Spleen (tissue), 11 donors: ENCODE data around the gene SFXN3. TPM values are rescaled to one million over a fixed set of nuclear protein-coding genes. Genes with fewer than 3 reads are reported as not detected.

Source experiments
- DNase-seq: peaks from one replicate; pipeline ENCODE4 v3.0.0-alpha.2; 2020
- H3K27ac ChIP-seq, 8 donors: fragments of 200-600 bp; sonication (generic) in 7 of 8; 1 replicate in 4 of 8; 2 replicates in 4 of 8; pipeline versions ENCODE4 v1.5.0 to v1.8.0; 2016 to 2021; ENCODE audit warnings: inconsistent platforms in 4 of 8, mild to moderate bottlenecking in 4 of 8, moderate library complexity in 1 of 8
- H3K27me3 ChIP-seq, 7 donors: fragments of 200-600 bp; sonication (generic) in 6 of 7; replicated peaks in 1 of 7; 1 replicate in 4 of 7; 2 replicates in 3 of 7; pipeline versions ENCODE4 v1.5.0 to v1.8.0; 2016 to 2021; ENCODE audit warnings: inconsistent platforms in 3 of 7, mild to moderate bottlenecking in 1 of 7
- H3K36me3 ChIP-seq, 6 donors: fragments of 200-600 bp; sonication (generic) in 5 of 6; 1 replicate in 4 of 6; 2 replicates in 2 of 6; pipeline versions ENCODE4 v1.5.0 to v1.8.0; 2016 to 2021; ENCODE audit warnings: inconsistent platforms in 2 of 6
- H3K4me1 ChIP-seq, 6 donors: fragments of 200-600 bp; sonication (generic) in 5 of 6; 1 replicate in 3 of 6; 2 replicates in 3 of 6; pipeline versions ENCODE4 v1.5.0 to v1.8.0; 2016 to 2021; ENCODE audit warnings: inconsistent platforms in 3 of 6
- H3K4me3 ChIP-seq, 8 donors: fragments of 200-600 bp; sonication (generic) in 7 of 8; 1 replicate in 4 of 8; 2 replicates in 4 of 8; pipeline versions ENCODE4 v1.5.0 to v1.8.0; 2016 to 2021; ENCODE audit warnings: inconsistent platforms in 4 of 8, mild to moderate bottlenecking in 4 of 8, moderate library complexity in 2 of 8
- H3K9me3 ChIP-seq, 8 donors: fragments of 200-600 bp; sonication (generic) in 7 of 8; 1 replicate in 4 of 8; 2 replicates in 4 of 8; pipeline versions ENCODE4 v1.5.0 to v1.8.0; 2016 to 2021; ENCODE audit warnings: inconsistent platforms in 4 of 8
- POLR2A ChIP-seq, 3 donors: fragments of 450-650 bp; IDR thresholded peaks; one replicate each; pipeline ENCODE4 v1.5.1; 2017; ENCODE audit warnings: antibody characterized with exemption in 3 of 3, mild to moderate bottlenecking in 1 of 3
- POLR2AphosphoS5 ChIP-seq, 3 donors: sonication (generic); formaldehyde crosslinking; IDR thresholded peaks; one replicate each; pipeline ENCODE4 v1.5.1; 2017; ENCODE audit warnings: antibody characterized with exemption in 3 of 3
- WGBS, 5 donors: extraction: QIAGEN DNeasy Blood & Tissue Kit in 3 of 5; methylation state at CpG; one replicate each; pipeline versions ENCODE4 v1.1.5 to v1.1.7; 2013 to 2018; 5-methylcytosine and 5-hydroxymethylcytosine counted together
- intact Hi-C: fragments of 100-400 bp; cut with DNase I; formaldehyde crosslinking; loops from one replicate; pipeline ENCODE4 v1.15.0; 2023; ENCODE audit warnings: low total_unique reads
- polyA plus RNA-seq, 3 donors: library from polyadenylated mRNA; stranded (reverse); fragments of 200-250 nt; gene quantifications; one replicate each; pipeline ENCODE4 v1.2.1, GENCODE V29; 2013
- total RNA-seq, 7 donors: library from RNA; depleted of rRNA in 3 of 7; stranded (reverse); fragments of >200 nt in 3 of 7; fragmentation: NEBNext Ultra II Directional in 4 of 7; extraction: Animal tissue kit (Norgen Biotek cat#: 25700) in 4 of 7; gene quantifications; one replicate each; pipeline versions ENCODE4 v1.1.0 to v1.2.1, GENCODE V29; 2016 to 2021
- TF ChIP-seq, protein P1 (sequence below), 11 experiments: fragments of 200-600 bp in 7 of 11; fragments of 450-650 bp in 4 of 11; sonication (generic) in 4 of 11; IDR thresholded peaks in 8 of 11; conservative IDR thresholded peaks in 3 of 11; 1 replicate in 7 of 11; 2 replicates in 4 of 11; pipeline versions ENCODE4 v1.4.0 to v1.8.0; 2016 to 2021; ENCODE audit warnings: antibody characterized with exemption in 11 of 11, inconsistent platforms in 4 of 11, mild to moderate bottlenecking in 1 of 11
- donor health status: healthy with polysubstance abuse.
- donor health status: DM: no; HTN: no; CAD: no; lungs with moderate emphysema.
- donor health status: DM: no; HTN: no; CAD: no.
- donor health status: Bipolar disorder and iron deficiency.
- donor health status: healthy.
- donor health status: DM: no; HTN: no; CAD: no.
- donor health status: DM: yes; HTN: yes; CAD: no.

Gene SFXN3
- total and polyA plus RNA-seq, 10 donors, result 7.9 to 70.0 (median 38.5) TPM

DNA sequence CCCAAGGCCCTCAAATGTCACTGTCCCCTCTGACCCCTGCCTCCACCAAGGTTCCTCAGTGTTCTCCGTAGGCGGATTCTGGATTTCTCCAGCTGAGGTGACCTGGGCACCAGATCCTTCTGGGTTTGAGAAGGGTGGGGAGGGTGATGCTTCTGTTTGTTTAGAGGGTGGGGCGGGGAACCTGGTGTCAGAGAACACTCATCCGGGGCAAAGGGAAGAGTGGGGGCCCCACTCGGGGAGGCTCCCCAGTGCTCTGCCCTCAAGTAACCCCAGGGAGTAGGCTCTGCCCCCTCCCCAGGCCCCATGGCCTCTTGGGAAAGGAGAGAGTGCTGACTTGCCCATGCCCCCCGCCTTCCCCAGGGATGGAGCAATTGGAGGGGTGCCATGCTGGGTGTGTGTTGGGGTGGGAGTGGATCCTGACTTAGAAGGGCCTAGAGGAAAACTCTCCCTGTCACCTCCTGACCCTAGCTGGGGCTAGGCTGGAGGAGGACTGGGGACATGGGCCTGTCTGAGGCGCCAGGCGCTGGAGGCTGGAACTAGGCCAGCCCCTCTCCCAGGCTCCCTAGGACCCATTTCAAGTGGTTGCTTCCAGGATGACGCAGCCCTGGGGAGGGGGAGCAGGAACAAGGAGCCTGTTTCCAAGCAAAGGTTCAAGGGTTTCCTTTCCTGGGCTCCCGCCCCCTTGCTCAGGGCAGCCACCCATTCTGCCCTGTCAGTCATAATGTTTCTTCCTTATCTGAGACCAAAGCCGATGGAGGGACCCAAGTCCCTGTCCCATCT, 58.7 kb downstream of the SFXN3 start:
- Histone ChIP-seq H3K36me3 (no peaks in the 10 kb centered on the region), H3K27me3 (peaks cover 0 to 96% (median 20%) of the 10 kb centered on the region in 7 donors), H3K4me1 (peaks cover 0 to 27% (median 12%) of the 10 kb centered on the region in 6 donors), H3K9me3 (no peaks in the 10 kb centered on the region), H3K27ac (peak overlapping the region in 5 of 8 donors; percentile 5 to 82 (median 64)), H3K4me3 (no peak overlapping the region)
- TF ChIP-seq POLR2AphosphoS5 (IDR thresholded peaks at IDR 0.05) (peak; percentile 60 to 80 (median 77)), POLR2A (IDR thresholded peaks at IDR 0.05) (no peak)
- TF ChIP-seq, protein P1, sequence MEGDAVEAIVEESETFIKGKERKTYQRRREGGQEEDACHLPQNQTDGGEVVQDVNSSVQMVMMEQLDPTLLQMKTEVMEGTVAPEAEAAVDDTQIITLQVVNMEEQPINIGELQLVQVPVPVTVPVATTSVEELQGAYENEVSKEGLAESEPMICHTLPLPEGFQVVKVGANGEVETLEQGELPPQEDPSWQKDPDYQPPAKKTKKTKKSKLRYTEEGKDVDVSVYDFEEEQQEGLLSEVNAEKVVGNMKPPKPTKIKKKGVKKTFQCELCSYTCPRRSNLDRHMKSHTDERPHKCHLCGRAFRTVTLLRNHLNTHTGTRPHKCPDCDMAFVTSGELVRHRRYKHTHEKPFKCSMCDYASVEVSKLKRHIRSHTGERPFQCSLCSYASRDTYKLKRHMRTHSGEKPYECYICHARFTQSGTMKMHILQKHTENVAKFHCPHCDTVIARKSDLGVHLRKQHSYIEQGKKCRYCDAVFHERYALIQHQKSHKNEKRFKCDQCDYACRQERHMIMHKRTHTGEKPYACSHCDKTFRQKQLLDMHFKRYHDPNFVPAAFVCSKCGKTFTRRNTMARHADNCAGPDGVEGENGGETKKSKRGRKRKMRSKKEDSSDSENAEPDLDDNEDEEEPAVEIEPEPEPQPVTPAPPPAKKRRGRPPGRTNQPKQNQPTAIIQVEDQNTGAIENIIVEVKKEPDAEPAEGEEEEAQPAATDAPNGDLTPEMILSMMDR (IDR thresholded peaks at IDR 0.05 in 8 of 11, conservative IDR thresholded peaks at IDR 0.05 in 3 of 11), result no peak
- 50 to 77% (median 63%) methylated on average over 10 to 11 of the region's 11 CpGs for WGBS, 5 donors
- no peak for DNase-seq
- intact Hi-C loops, result no loop called here

DNA sequence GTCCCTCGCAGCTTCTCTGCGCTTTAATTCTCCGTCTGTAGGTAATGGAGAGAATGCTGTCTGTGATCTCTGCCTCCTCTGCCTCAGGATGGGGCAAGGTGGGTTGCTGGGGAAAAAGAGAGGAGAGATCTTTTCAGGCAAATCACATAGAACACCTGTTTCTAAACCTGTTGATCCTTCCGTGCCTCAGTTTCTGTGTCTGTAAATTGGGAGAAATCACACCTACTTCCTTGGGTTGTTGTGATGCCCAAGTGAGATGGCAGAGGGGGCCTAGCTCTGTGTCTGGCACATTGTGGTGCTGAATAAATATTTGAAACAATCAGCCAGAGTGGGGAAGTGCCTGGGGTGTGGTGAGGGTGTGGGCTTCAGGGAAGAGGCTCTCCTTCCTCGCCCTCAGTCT, 59.6 kb downstream of the SFXN3 start:
- H3K4me3 ChIP-seq, result no peak overlapping the region
- 87 to 93% (median 90%) methylated on average over 5 of the region's 5 CpGs for WGBS, 5 donors
- TF ChIP-seq POLR2A (IDR thresholded peaks at IDR 0.05), result no peak
- TF ChIP-seq, protein P1 (IDR thresholded peaks at IDR 0.05 in 8 of 11, conservative IDR thresholded peaks at IDR 0.05 in 3 of 11), result no peak
- H3K4me1 ChIP-seq, result peaks cover 0 to 32% (median 17%) of the 10 kb centered on the region in 6 donors
- intact Hi-C loops, result no loop called here
- H3K36me3 ChIP-seq, result no peaks in the 10 kb centered on the region
- H3K9me3 ChIP-seq, result no peaks in the 10 kb centered on the region
- DNase-seq, result no peak
- peaks cover 0 to 95% (median 20%) of the 10 kb centered on the region in 7 donors for H3K27me3 ChIP-seq
- H3K27ac ChIP-seq, result peak overlapping the region in 6 of 8 donors; percentile 39 to 82 (median 71)

Other genes starting within 250 kb of the SFXN3 start
- gene SLF2, start 118.3 kb upstream of the SFXN3 start, total RNA-seq, result 10 to 100 TPM; 33.5 to 90.9 (median 66.5) TPM
- gene SLF2, start 118.3 kb upstream of the SFXN3 start, polyA plus RNA-seq, result 10 to 100 TPM; 11.5 to 16.9 (median 14.5) TPM
- gene SEMA4G, start 61.7 kb upstream of the SFXN3 start, total RNA-seq, result 1 to 10 TPM in 5 of 7 donors, under 1 TPM in 2; 0.46 to 2.8 (median 1.1) TPM
- gene SEMA4G, start 61.7 kb upstream of the SFXN3 start, polyA plus RNA-seq, result under 1 TPM; 0.52 to 0.83 (median 0.74) TPM
- 10 to 100 TPM; 38.3 to 55.9 (median 48.4) TPM for gene MRPL43, start 43.7 kb upstream of the SFXN3 start, total RNA-seq
- 10 to 100 TPM; 70.4 to 92.4 (median 79.1) TPM for gene MRPL43, start 43.7 kb upstream of the SFXN3 start, polyA plus RNA-seq
- 1 to 10 TPM; 5.6 to 9.4 (median 8.5) TPM for gene TWNK, start 43.7 kb upstream of the SFXN3 start, total RNA-seq
- 1 to 10 TPM; 7.4 to 9.9 (median 7.9) TPM for gene TWNK, start 43.7 kb upstream of the SFXN3 start, polyA plus RNA-seq
- gene LZTS2, start 31.4 kb upstream of the SFXN3 start, total RNA-seq, result 10 to 100 TPM; 40.9 to 76.6 (median 56.9) TPM
- 10 to 100 TPM; 21.8 to 55.3 (median 25.9) TPM for gene LZTS2, start 31.4 kb upstream of the SFXN3 start, polyA plus RNA-seq
- gene PDZD7, start 105 bp upstream of the SFXN3 start, total RNA-seq, result 1 to 10 TPM in 5 of 7 donors, under 1 TPM in 2; 0.42 to 2.3 (median 1.6) TPM
- under 1 TPM; 0.17 to 0.77 (median 0.30) TPM for gene PDZD7, start 105 bp upstream of the SFXN3 start, polyA plus RNA-seq
- 10 to 100 TPM; 15.1 to 67.3 (median 57.3) TPM for gene KAZALD1, start 30.8 kb downstream of the SFXN3 start, total RNA-seq
- 10 to 100 TPM; 11.6 to 32.5 (median 15.5) TPM for gene KAZALD1, start 30.8 kb downstream of the SFXN3 start, polyA plus RNA-seq
- 10 to 100 TPM; 21.0 to 91.5 (median 35.0) TPM for gene TLX1, start 100.1 kb downstream of the SFXN3 start, total RNA-seq
- 10 to 100 TPM in 1 of 3 donors, 1 to 10 TPM in 2; 5.7 to 11.7 (median 7.5) TPM for gene TLX1, start 100.1 kb downstream of the SFXN3 start, polyA plus RNA-seq
- gene LBX1, start 198.2 kb downstream of the SFXN3 start, total RNA-seq, result not detected
- gene LBX1, start 198.2 kb downstream of the SFXN3 start, polyA plus RNA-seq, result not detected